ENCODE measurements around the gene TPRG1L. TPM values are rescaled to one million over a fixed set of nuclear protein-coding genes. Genes with fewer than 3 reads are reported as not detected.

Gene TPRG1L
- polyA plus RNA-seq, 3 donors from 2014 or later, result 36.2 to 43.4 (median 40.3) TPM

GRCh38 chr1:3641816-3642215 lies 17.0 kb downstream of the TPRG1L start:
- Mint-ChIP-seq H3K4me1 (peaks cover 0 to 3% of the 10 kb centered on the region in 2 donors), H3K27me3 (ENCODE audit: low read depth in 3 of 3) (no peaks in the 10 kb centered on the region), H3K4me3 (no peak overlapping the region), H3K27ac (no peak overlapping the region), H3K36me3 (peaks cover 6 to 41% (median 20%) of the 10 kb centered on the region in 3 donors), H3K9me3 (no peaks in the 10 kb centered on the region)
- DNase-seq, result no peak

- no peak overlapping the region for H3K4me3 Mint-ChIP-seq
- no peak for DNase-seq
- H3K36me3 Mint-ChIP-seq, result peaks cover 3 to 35% (median 13%) of the 10 kb centered on the region in 3 donors
- H3K27me3 Mint-ChIP-seq (ENCODE audit: low read depth in 3 of 3), result no peaks in the 10 kb centered on the region
- no peak overlapping the region for H3K27ac Mint-ChIP-seq
- no peaks in the 10 kb centered on the region for H3K9me3 Mint-ChIP-seq
- peaks cover 4 to 11% of the 10 kb centered on the region in 2 donors for H3K4me1 Mint-ChIP-seq
These were observed 18.3 kb downstream of the TPRG1L start for GRCh38 chr1:3642919-3643675.

- peaks cover 3 to 29% (median 12%) of the 10 kb centered on the region in 3 donors for H3K36me3 Mint-ChIP-seq
- no peaks in the 10 kb centered on the region for H3K27me3 Mint-ChIP-seq (ENCODE audit: low read depth in 3 of 3)
- no peaks in the 10 kb centered on the region for H3K9me3 Mint-ChIP-seq
- no peak for DNase-seq
- H3K4me3 Mint-ChIP-seq, result no peak overlapping the region
- peaks cover 13 to 23% of the 10 kb centered on the region in 2 donors for H3K4me1 Mint-ChIP-seq
- H3K27ac Mint-ChIP-seq, result no peak overlapping the region
These were observed 19.5 kb downstream of the TPRG1L start for GRCh38 chr1:3644273-3644672.

- Mint-ChIP-seq H3K27ac (no peak overlapping the region), H3K4me1 (peaks cover 17 to 30% of the 10 kb centered on the region in 2 donors), H3K4me3 (no peak overlapping the region), H3K9me3 (no peaks in the 10 kb centered on the region), H3K36me3 (peaks cover 3 to 29% (median 12%) of the 10 kb centered on the region in 3 donors), H3K27me3 (ENCODE audit: low read depth in 3 of 3) (peaks cover 2 to 3% (median 3%) of the 10 kb centered on the region in 3 donors)
- DNase-seq, result no peak
These were observed 20.4 kb downstream of the TPRG1L start for GRCh38 chr1:3645247-3645646.

GRCh38 chr1:3645666-3646355 lies 21.0 kb downstream of the TPRG1L start:
- no peak for DNase-seq
- Mint-ChIP-seq H3K36me3 (peaks cover 3 to 29% (median 12%) of the 10 kb centered on the region in 3 donors), H3K27ac (peak overlapping the region in 1 of 6 donors; percentile 50)

GRCh38 chr1:3646596-3646995 lies 21.8 kb downstream of the TPRG1L start:
- Mint-ChIP-seq H3K36me3 (peaks cover 3 to 28% (median 12%) of the 10 kb centered on the region in 3 donors), H3K9me3 (no peaks in the 10 kb centered on the region), H3K4me3 (no peak overlapping the region), H3K4me1 (peaks cover 22 to 34% of the 10 kb centered on the region in 2 donors), H3K27me3 (ENCODE audit: low read depth in 3 of 3) (peaks cover 5 to 7% (median 7%) of the 10 kb centered on the region in 3 donors), H3K27ac (no peak overlapping the region)
- no peak for DNase-seq

More at GRCh38 chr1:3645666-3646355, 21.0 kb downstream of the TPRG1L start:
- Mint-ChIP-seq H3K9me3 (no peaks in the 10 kb centered on the region), H3K4me1 (peaks cover 19 to 34% of the 10 kb centered on the region in 2 donors), H3K4me3 (no peak overlapping the region), H3K27me3 (ENCODE audit: low read depth in 3 of 3) (peaks cover 3 to 5% (median 5%) of the 10 kb centered on the region in 3 donors)

GRCh38 chr1:3649342-3650247 lies 24.8 kb downstream of the TPRG1L start, which contains the start of gene WRAP73:
WRAP73 (minus strand) TSS chr1:3650103; CDS start chr1:3649999, 104 bp downstream.
- H3K27ac Mint-ChIP-seq, result peak within 1 kb of the TSS in 5 of 6 donors; percentile 51 to 84 (median 66)
- H3K27me3 Mint-ChIP-seq (ENCODE audit: low read depth in 3 of 3), result peaks cover 13 to 16% (median 14%) of the 10 kb centered on the region in 3 donors
- H3K4me3 Mint-ChIP-seq, result peak within 1 kb of the TSS; percentile 82 to 88 (median 86)
- H3K9me3 Mint-ChIP-seq, result no peaks in the 10 kb centered on the region
- H3K36me3 Mint-ChIP-seq, result peaks cover 3 to 12% (median 3%) of the 10 kb centered on the region in 3 donors
- DNase-seq, result peak; percentile 81 to 85 (median 84)
- peaks cover 21 to 34% of the 10 kb centered on the region in 2 donors for H3K4me1 Mint-ChIP-seq

- H3K9me3 Mint-ChIP-seq, result no peaks in the 10 kb centered on the region
- no peak for DNase-seq
- peaks cover 21 to 34% of the 10 kb centered on the region in 2 donors for H3K4me1 Mint-ChIP-seq
These were observed 25.6 kb downstream of the TPRG1L start for GRCh38 chr1:3650248-3651025.

GRCh38 chr1:3651026-3651929 lies 26.5 kb downstream of the TPRG1L start:
- peak overlapping the region in 4 of 5 donors; percentile 21 to 51 (median 40) for H3K4me3 Mint-ChIP-seq
- H3K4me1 Mint-ChIP-seq, result peaks cover 21 to 34% of the 10 kb centered on the region in 2 donors
- H3K9me3 Mint-ChIP-seq, result no peaks in the 10 kb centered on the region
- peaks cover 0 to 3% (median 0%) of the 10 kb centered on the region in 3 donors for H3K36me3 Mint-ChIP-seq
- H3K27ac Mint-ChIP-seq, result no peak overlapping the region
- DNase-seq, result no peak
- H3K27me3 Mint-ChIP-seq (ENCODE audit: low read depth in 3 of 3), result peaks cover 13 to 18% (median 16%) of the 10 kb centered on the region in 3 donors

More at GRCh38 chr1:3650248-3651025, 25.6 kb downstream of the TPRG1L start:
- Mint-ChIP-seq H3K27ac (peak overlapping the region in 4 of 6 donors; percentile 4 to 84 (median 54)), H3K4me3 (peak overlapping the region; percentile 81 to 88 (median 82)), H3K27me3 (ENCODE audit: low read depth in 3 of 3) (peaks cover 13 to 18% (median 16%) of the 10 kb centered on the region in 3 donors), H3K36me3 (peaks cover 0 to 6% (median 3%) of the 10 kb centered on the region in 3 donors)

GRCh38 chr1:3651930-3652547 lies 27.2 kb downstream of the TPRG1L start, which contains the start of gene TP73:
TP73 (plus strand) TSS chr1:3652516; CDS start chr1:3682366, 29,850 bp downstream.
- Mint-ChIP-seq H3K4me3 (peak within 1 kb of the TSS in 3 of 5 donors; percentile 33 to 52 (median 47)), H3K36me3 (peaks cover 0 to 1% (median 0%) of the 10 kb centered on the region in 3 donors), H3K9me3 (no peaks in the 10 kb centered on the region), H3K4me1 (peaks cover 21 to 34% of the 10 kb centered on the region in 2 donors), H3K27ac (no peak within 1 kb of the TSS), H3K27me3 (ENCODE audit: low read depth in 3 of 3) (peaks cover 14 to 18% (median 17%) of the 10 kb centered on the region in 3 donors)
- no peak for DNase-seq

GRCh38 chr1:3652548-3653285 lies 27.9 kb downstream of the TPRG1L start:
- H3K4me3 Mint-ChIP-seq, result no peak overlapping the region
- no peaks in the 10 kb centered on the region for H3K9me3 Mint-ChIP-seq
- no peak for DNase-seq
- H3K36me3 Mint-ChIP-seq, result no peaks in the 10 kb centered on the region
- H3K27me3 Mint-ChIP-seq (ENCODE audit: low read depth in 3 of 3), result peaks cover 14 to 21% (median 18%) of the 10 kb centered on the region in 3 donors
- H3K4me1 Mint-ChIP-seq, result peaks cover 21 to 27% of the 10 kb centered on the region in 2 donors
- no peak overlapping the region for H3K27ac Mint-ChIP-seq
